GM12878 (cell line): ENCODE data around the gene TPRN. TPM values are rescaled to one million over a fixed set of nuclear protein-coding genes. Genes with fewer than 3 reads are reported as not detected.

Experiments used
- ATAC-seq: fragments of 200-7000 bp; cut with Tn5 transposase; 3 replicates; pipeline ENCODE4 v1.9.1; 2020; ENCODE audit warnings: mild to moderate bottlenecking, moderate library complexity
- BruUV-seq: library from RNA; stranded (reverse); fragments of 400-500 nt; replicated peaks from 2 replicates; lab custom pipeline; 2021; lab: Mats Ljungman, UMichigan
- CTCF ChIA-PET: fragments of 300-600 bp; sonication (Branson Sonifier 250); formaldehyde crosslinking; extraction: SDS; loops from one replicate; lab custom pipeline; 2021; ENCODE audit warnings: inconsistent platforms; lab: Yijun Ruan, JAX
- POLR2A ChIA-PET: fragments of 350-600 bp; formaldehyde crosslinking; extraction: SDS; loops from one replicate; lab custom pipeline; 2021; ENCODE audit warnings: inconsistent platforms; lab: Charles Lee
- RAD21 ChIA-PET: fragments of 300-600 bp; sonication (Branson Sonifier 250); formaldehyde crosslinking; loops from one replicate; lab custom pipeline; 2023; ENCODE audit warnings: antibody characterized with exemption; ENCODE audit not compliant: unreplicated experiment; lab: Charles Lee
- SMC1A ChIA-PET: fragments of 300-600 bp; sonication (Branson Sonifier 250); formaldehyde crosslinking; loops from one replicate; lab custom pipeline; 2023; ENCODE audit not compliant: unreplicated experiment, uncharacterized antibody; lab: Charles Lee
- DNase-seq: peaks from one replicate; pipeline ENCODE4 v3.0.0-alpha.2; 2011; ENCODE audit warnings: low read depth, low spot score
- FAIRE-seq: peaks from 3 replicates; lab custom pipeline; 2011; peaks lifted over from hg19 to GRCh38; lab: Jason Lieb, UNC
- H2AFZ ChIP-seq: 2 replicates; pipeline ENCODE4 v1.6.0; 2011; ENCODE audit warnings: low read depth, low read length, control low read depth; ENCODE audit not compliant: control insufficient read depth
- H3K27ac ChIP-seq: 2 replicates; pipeline ENCODE4 v1.5.1; 2011; ENCODE audit warnings: control low read depth; ENCODE audit not compliant: control insufficient read depth, insufficient read depth
- H3K27me3 ChIP-seq, 2 experiments: replicated peaks in 1 of 2; 2 replicates each; pipeline versions ENCODE4 v1.6.0 to v1.6.1; 2011; ENCODE audit warnings: low read length in 1 of 2; ENCODE audit not compliant: control insufficient read depth in 2 of 2, insufficient read depth in 2 of 2
- H3K36me3 ChIP-seq, 2 experiments: 2 replicates each; pipeline ENCODE4 v1.5.1; 2011; ENCODE audit warnings: low read length in 1 of 2; ENCODE audit not compliant: control insufficient read depth in 2 of 2, insufficient read depth in 2 of 2
- H3K4me1 ChIP-seq: 2 replicates; pipeline ENCODE4 v1.6.1; 2011; ENCODE audit warnings: mild to moderate bottlenecking, low read length, moderate library complexity, mixed read lengths; ENCODE audit not compliant: control insufficient read depth, insufficient read depth
- H3K4me2 ChIP-seq: 2 replicates; pipeline ENCODE4 v1.6.0; 2011; ENCODE audit warnings: control low read depth; ENCODE audit not compliant: control insufficient read depth, insufficient read depth
- H3K4me3 ChIP-seq: fragments of 200-600 bp; sonication (generic); 2 replicates; pipeline ENCODE4 v1.5.1; 2016
- H3K79me2 ChIP-seq: 2 replicates; pipeline ENCODE4 v1.6.0; 2011; ENCODE audit warnings: low read length; ENCODE audit not compliant: control insufficient read depth, insufficient read depth
- H3K9ac ChIP-seq: 2 replicates; pipeline ENCODE4 v1.8.0; 2011; ENCODE audit warnings: low read length, control low read depth, mixed read lengths; ENCODE audit not compliant: control insufficient read depth, insufficient read depth
- H3K9me3 ChIP-seq: replicated peaks from 3 replicates; pipeline ENCODE4 v1.5.1; 2011; ENCODE audit warnings: mild to moderate bottlenecking, low read length; ENCODE audit not compliant: control insufficient read depth, insufficient read depth
- H4K20me1 ChIP-seq: 2 replicates; pipeline ENCODE4 v1.6.0; 2011; ENCODE audit not compliant: control insufficient read depth, insufficient read depth
- CREM ChIP-seq: IDR thresholded peaks from 2 replicates; pipeline ENCODE4 v1.6.1; 2014; ENCODE audit warnings: antibody characterized with exemption, low read depth
- CTCF ChIP-seq, 3 experiments: IDR thresholded peaks in 2 of 3; conservative IDR thresholded peaks in 1 of 3; 2 replicates each; pipeline ENCODE4 v1.5.1; 2011; ENCODE audit warnings: low read depth in 3 of 3, low read length in 3 of 3, mild to moderate bottlenecking in 3 of 3, control low read depth in 2 of 3, moderate library complexity in 2 of 3, inconsistent platforms in 1 of 3, mixed read lengths in 1 of 3; ENCODE audit not compliant: control insufficient read depth in 2 of 3, insufficient read depth in 1 of 3; ENCODE audit errors: extremely low read depth in 1 of 3
- REST ChIP-seq: IDR thresholded peaks from 2 replicates; pipeline ENCODE4 v1.6.1; 2012; ENCODE audit warnings: mild to moderate bottlenecking, low read depth, low read length
- WGBS: methylation state at CpG from one replicate; pipeline ENCODE4 v1.1.6; 2016; ENCODE audit warnings: low lambda C conversion rate; ENCODE audit not compliant: insufficient replicate concordance, insufficient coverage; ENCODE audit errors: missing lambda C conversion rate; 5-methylcytosine and 5-hydroxymethylcytosine counted together
- in situ Hi-C: fragments of 300-500 bp; cut with MboI; formaldehyde crosslinking; loops from 9 replicates; pipeline ENCODE4 v1.14.3; 2018; ENCODE audit warnings: mixed read lengths
- intact Hi-C: fragments of 100-400 bp; cut with micrococcal nuclease; formaldehyde crosslinking; loops from one replicate; pipeline ENCODE4 v1.14.2; 2022; ENCODE audit not compliant: unreplicated experiment
- polyA plus RNA-seq, 11 experiments: library from polyadenylated mRNA; depleted of rRNA in 4 of 11; unstranded in 6 of 11; stranded (reverse) in 5 of 11; fragments of >200 nt; fragmentation: Nextera tagmentation in 4 of 11; fragmentation: Illumina TruSeq in 1 of 11; extraction: Ambion mirVana in 4 of 11; extraction: Trizol in 1 of 11; gene quantifications; 1 replicate in 1 of 11; 2 replicates in 10 of 11; pipeline versions ENCODE4 v1.2.1 to v1.2.3, GENCODE V29; 2011 to 2016; ENCODE audit warnings: inconsistent platforms in 2 of 11, missing spikeins in 2 of 11, low read depth in 1 of 11
- total RNA-seq, 4 experiments: library from RNA; depleted of rRNA in 3 of 4; stranded (reverse); fragments of >200 nt in 3 of 4; fragmentation: Illumina TruSeq in 1 of 4; extraction: Trizol in 1 of 4; gene quantifications; 2 replicates each; pipeline versions ENCODE4 v1.2.1 to v1.2.3, GENCODE V29; 2013 to 2021

TPRN gene
- total and polyA plus RNA-seq, 10 of the 15 experiments (the other 5 are each of a cell fraction or from before 2014, with no cell fraction given): 0.18 to 19.5 (median 3.1) TPM

- Histone ChIP-seq H3K27ac (no peak overlapping the region), H4K20me1 (no peaks in the 10 kb centered on the region), H2AFZ (no peak overlapping the region), H3K4me1 (peaks cover 3% of the 10 kb centered on the region; the same call in 1 of the 2 replicates), H3K27me3 (peaks cover 0 to 3% of the 10 kb centered on the region in 2 experiments; a peak in 1 of 4 replicates), H3K4me3 (no peak overlapping the region), H3K9ac (no peak overlapping the region), H3K9me3 (no peaks in the 10 kb centered on the region), H3K79me2 (no peaks in the 10 kb centered on the region), H3K4me2 (no peak overlapping the region), H3K36me3 (peaks cover 0 to under 1% of the 10 kb centered on the region in 2 experiments; a peak in 1 of 4 replicates)
- ATAC-seq (peak; percentile 5; the same call in 2 of the 3 replicates), FAIRE-seq (no peak), DNase-seq (no peak)
- ChIA-PET CTCF (interaction anchor here (0.9 to 2.4 kb wide), 5 partner anchors 25 to 79 kb away, joined by 3 to 13 read pairs (median 4); partner anchors contain the start of gene RNF224), RAD21 (no interaction called here), POLR2A (interaction anchor here (1.0 to 2.1 kb wide), 3 partner anchors 18 to 25 kb away, joined by 3 to 9 read pairs (median 5); no protein-coding TSS in a partner anchor), SMC1A (no interaction called here)
- 23% methylated on average over 24 of the region's 34 CpGs for WGBS
- TF ChIP-seq REST (no peak), CTCF (IDR thresholded peaks at IDR 0.05 in 2 of 3, conservative IDR thresholded peaks at IDR 0.05 in 1 of 3; ENCODE audit: control insufficient read depth in 2 of 3, extremely low read depth in 1 of 3, insufficient read depth in 1 of 3, low read depth in 3 of 3, low read length in 3 of 3) (0 out of 6 replicates have a peak, but pooled peaks of 1 of the 3 experiments have one; percentile 4), CREM (no peak)
- BruUV-seq: no TSS peak
- in situ Hi-C loops (no loop called here), intact Hi-C loops (no loop called here)
These were observed 25.7 kb downstream of the TPRN start for GRCh38 chr9:137174722-137175293.
